ENCODE results near the gene HPN. TPM values are rescaled to one million over a fixed set of nuclear protein-coding genes. Genes with fewer than 3 reads are reported as not detected.
A peak's percentile ranks its signal among the peaks of the same experiment; 100 is the strongest.

Gene HPN
- total RNA-seq, 2 donors from 2014 or later, result 0.48 TPM; not detected in 1

DNA sequence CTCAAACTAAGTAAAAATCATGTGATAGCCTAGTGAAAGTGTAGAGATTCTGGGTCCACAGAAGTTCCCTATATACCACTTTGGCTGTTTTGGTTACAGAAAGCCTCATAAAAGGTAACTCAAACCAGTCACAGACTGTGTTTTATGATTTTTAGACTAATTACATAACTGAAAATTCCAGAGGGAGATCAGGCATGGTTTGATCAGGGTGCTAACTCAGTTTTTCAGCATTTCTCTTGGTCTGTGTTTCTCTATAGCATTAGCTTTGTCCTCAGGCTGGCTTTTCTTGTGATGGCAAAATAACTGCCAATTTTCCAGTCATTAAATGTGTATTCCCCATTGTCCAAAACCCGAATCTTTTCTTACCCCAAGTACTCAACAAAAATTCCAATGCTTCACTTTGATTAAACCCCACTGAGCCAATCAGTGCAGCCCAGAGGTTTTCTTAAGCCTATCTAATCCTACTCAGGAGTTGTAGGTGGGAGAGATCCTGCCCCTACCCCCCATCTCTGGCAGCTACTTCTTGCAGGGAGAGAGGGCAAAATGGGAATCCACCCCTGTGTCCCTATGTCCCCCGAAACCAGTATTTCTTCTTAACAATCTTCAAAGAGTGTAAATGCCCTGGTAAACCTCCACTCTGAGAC is 65.5 kb downstream of the HPN start:
- Mint-ChIP-seq H3K36me3 (ENCODE audit: low read depth) (no peaks in the 10 kb centered on the region), H3K9me3 (no peaks in the 10 kb centered on the region), H3K4me1 (no peaks in the 10 kb centered on the region), H3K27me3 (no peaks in the 10 kb centered on the region), H3K27ac (peak overlapping the region; percentile 36), H3K4me3 (no peak overlapping the region)
- ATAC-seq (replicated peaks), result no peak

DNA sequence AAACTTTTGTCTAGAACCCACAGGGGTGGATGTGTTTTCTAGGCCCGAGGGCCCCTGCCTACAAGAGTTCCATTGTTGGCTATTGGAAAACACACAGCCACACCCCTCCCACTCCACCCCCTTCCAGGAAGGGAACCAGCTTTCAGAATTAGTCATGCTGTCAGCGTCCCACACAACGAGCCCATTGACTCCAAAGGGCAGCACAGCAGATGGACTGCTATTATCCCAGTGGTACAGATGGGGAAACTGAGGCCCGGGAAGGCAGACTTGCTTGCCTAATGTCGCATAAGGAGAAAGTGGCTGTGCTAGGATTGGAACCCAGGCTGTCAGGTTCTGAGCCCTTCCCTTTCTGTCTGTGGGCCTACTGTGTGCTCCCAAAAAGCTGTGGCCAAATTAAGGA is 66.0 kb downstream of the HPN start:
- Mint-ChIP-seq H3K4me3 (no peak overlapping the region), H3K36me3 (ENCODE audit: low read depth) (no peaks in the 10 kb centered on the region), H3K4me1 (no peaks in the 10 kb centered on the region), H3K27ac (peak overlapping the region; percentile 36), H3K27me3 (no peaks in the 10 kb centered on the region), H3K9me3 (no peaks in the 10 kb centered on the region)
- ATAC-seq (replicated peaks), result peak; percentile 80

DNA sequence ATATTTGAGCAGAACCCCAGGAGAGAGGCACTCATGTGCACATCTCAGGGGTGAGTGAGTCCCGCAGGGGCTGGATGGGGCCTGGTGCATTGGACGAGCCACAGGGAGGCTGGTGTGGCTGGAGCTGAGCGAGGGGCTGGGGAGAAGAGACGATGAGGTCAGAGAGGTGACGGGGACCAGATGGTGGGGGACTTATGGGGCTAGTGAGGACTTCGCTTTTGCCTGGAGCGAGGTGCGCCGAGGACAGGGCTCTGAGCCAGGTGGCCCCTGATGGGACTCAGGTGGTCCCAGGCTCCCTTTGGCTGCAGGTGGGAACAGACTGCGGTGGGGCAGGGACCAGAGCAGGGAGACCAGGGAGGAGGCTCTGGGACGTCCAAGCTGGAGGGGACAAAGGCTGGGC is 67.2 kb downstream of the HPN start:
- no peaks in the 10 kb centered on the region for H3K36me3 Mint-ChIP-seq (ENCODE audit: low read depth)
- H3K4me1 Mint-ChIP-seq, result no peaks in the 10 kb centered on the region
- no peak for ATAC-seq (replicated peaks)
- H3K27ac Mint-ChIP-seq, result no peak overlapping the region
- no peaks in the 10 kb centered on the region for H3K27me3 Mint-ChIP-seq
- H3K9me3 Mint-ChIP-seq, result no peaks in the 10 kb centered on the region
- no peak overlapping the region for H3K4me3 Mint-ChIP-seq

DNA sequence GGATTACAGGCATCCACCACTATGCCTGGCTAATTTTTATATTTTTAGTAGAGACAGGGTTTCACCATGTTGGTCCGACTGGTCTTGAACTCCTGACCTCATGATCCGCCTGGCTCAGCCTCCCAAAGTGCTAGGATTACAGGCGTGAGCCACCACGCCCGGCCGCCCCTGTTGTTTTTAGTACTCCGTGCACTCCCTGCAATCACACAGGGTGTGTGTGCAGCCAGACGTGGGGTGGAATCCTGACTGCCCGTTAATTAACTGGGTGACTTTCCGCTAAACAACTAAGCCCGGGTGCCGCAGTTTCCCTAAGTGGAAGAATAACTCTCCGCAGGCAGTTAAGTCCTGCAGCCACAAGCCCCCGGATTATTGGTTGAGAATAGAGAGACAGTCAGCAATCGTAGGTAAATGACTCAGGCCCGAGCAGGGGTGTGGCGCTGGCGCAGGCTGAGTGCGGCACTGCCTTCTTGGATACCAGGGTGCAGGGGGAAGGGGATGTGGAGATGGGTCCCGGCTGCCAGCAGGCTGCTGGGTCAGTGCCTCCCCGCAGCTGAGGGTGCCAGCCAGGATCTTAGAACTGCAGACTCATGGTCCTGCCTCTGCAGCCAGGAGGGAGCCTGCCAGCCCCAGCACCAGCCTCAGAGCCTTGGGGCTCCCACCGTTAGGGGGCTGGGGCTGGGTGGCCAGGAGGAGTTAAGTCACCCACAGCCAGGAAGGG is 68.0 kb downstream of the HPN start:
- ATAC-seq (replicated peaks), result no peak
- Mint-ChIP-seq H3K9me3 (no peaks in the 10 kb centered on the region), H3K36me3 (ENCODE audit: low read depth) (no peaks in the 10 kb centered on the region), H3K27ac (no peak overlapping the region), H3K4me1 (peaks cover 2% of the 10 kb centered on the region), H3K27me3 (no peaks in the 10 kb centered on the region), H3K4me3 (no peak overlapping the region)

DNA sequence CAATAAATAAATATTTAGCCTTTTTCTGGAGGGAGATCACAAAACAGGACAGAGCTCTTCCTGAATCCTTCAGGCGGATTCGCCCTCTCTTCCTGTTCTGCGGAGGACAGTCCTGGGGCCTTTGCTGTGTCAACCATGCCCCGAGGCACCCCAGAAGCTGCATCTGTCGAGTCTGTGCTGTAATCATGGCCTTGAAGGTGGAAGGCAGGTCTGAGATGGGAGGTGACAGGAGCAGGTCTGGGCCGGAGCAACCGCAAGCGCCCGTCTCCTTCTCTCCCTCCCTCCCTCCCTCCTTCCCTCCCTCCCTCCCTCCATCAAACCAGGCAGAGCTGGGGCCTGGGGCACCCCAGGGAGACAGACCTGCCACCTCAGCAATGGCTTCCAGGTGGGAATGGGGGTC is 69.5 kb downstream of the HPN start:
- Mint-ChIP-seq H3K9me3 (no peaks in the 10 kb centered on the region), H3K27me3 (no peaks in the 10 kb centered on the region), H3K4me1 (peaks cover 5% of the 10 kb centered on the region), H3K4me3 (no peak overlapping the region), H3K36me3 (ENCODE audit: low read depth) (no peaks in the 10 kb centered on the region), H3K27ac (no peak overlapping the region)
- ATAC-seq (replicated peaks), result no peak

DNA sequence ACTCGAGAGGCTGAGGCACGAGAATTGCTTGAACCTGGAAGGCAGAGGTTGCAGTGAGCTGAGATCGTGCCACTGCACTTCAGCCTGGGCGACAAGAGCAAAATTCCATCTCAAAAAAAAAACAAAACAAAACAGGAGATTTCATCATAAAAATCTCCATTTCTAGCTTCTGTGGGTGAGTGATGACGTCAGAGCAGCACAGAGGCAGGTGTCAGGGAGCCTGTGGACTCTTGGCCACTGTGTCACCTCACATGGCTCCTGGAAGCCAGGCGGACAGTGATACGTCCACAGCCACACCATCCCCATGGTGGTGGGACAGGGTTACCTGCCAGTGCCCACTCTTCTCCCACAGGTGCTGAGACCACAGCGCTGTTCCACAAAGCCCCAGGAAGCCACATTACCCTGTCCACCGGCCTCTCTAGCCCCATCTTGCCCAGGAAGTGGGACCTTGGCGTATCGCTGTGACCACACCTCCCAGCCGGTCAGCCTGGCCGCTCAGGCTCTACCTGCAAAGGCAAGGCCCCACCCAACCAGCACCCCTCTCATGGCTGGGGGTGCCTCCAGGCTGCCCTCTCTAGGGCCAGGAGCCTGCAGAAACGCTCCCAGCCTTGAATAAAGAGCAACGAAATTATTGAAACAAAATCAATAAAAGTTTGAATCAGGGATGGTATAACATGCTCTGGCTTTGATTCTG is 71.6 kb downstream of the HPN start:
- Mint-ChIP-seq H3K27ac (no peak overlapping the region), H3K4me3 (no peak overlapping the region), H3K27me3 (no peaks in the 10 kb centered on the region), H3K9me3 (no peaks in the 10 kb centered on the region), H3K36me3 (ENCODE audit: low read depth) (no peaks in the 10 kb centered on the region), H3K4me1 (peaks cover 5% of the 10 kb centered on the region)
- no peak for ATAC-seq (replicated peaks)

DNA sequence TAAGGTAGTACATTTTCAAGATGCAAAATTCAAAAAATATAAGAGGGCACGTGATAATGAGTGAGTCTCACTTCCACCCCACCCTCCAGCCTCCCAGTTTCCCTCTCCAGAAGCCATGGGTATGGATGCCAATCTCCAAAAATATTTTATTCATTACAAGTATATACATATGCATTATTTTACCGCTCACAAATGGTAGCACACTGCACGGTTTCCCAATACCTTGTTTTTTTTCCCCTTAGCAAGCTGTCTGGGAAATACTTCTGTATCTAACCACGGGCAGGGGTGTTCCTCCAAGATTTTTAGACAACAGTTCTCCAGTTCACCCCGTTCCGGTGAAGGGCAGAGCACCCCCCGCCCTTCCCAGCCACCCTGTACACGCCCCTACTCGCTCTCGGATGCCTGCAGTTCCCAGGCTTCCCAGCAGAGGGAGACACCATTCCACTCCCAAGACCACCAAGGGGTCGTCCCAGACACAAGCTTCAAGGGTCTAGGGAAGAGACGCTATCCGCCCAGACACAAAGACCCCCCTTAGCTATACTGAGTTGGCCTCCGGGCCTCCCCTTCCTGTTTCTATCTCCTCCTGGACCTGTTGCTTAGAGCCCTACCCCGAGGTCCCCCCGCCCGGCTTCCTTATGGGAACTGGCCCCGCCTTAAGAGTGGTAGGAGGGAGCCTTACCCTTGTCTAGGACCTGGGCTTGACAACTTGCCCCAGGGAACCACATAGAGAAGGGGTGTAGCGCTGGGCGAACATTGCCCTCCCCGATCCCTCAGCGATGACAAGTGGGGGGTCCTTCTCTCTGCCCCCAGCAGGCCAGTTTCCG is 73.0 kb downstream of the HPN start:
- Mint-ChIP-seq H3K27ac (no peak overlapping the region), H3K4me1 (peaks cover 5% of the 10 kb centered on the region)

DNA sequence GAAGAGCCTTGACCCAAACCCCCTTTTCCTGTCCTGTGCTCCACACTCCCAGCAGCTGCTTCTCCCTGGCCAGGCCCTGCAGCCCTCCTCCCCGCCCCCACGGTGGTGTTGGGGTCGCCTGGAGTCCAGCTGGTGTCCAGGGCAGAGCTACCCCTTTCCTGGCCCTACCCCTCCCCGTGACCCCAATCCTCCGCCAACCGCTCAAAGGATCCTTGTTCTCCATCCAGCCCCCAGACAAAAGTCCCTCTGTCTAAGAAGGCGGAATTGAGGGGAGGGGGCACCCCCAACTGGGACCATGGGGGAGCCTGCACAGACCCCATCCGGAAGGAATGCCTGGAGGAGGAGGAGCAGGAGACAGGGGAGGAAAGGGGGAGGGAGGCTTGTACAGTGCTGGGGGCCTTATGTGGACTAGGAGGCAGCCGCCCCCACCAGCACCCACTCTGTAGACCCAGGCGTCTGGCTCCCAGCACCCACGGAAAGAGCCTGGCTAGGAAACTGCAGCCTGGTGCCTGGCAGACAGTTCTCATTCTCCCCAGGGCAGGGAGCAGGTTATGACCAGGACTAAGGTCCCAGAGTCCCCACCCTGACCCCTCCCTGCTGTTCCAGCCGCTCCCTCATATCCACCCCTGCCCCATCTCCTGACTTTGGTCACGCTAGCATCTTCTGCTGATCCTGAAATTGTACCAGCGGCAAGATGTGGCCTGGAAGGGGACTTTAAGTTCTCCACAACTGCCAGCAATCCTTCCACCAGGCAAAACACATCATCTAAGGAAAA is 73.8 kb downstream of the HPN start, which contains the start of gene FXYD3:
Gene FXYD3 (plus strand): TSS at position 647 of the 775 bp plus-strand sequence. CDS start 3,554 bp downstream, outside the sequence.
- no peaks in the 10 kb centered on the region for H3K36me3 Mint-ChIP-seq (ENCODE audit: low read depth)
- peaks cover 5% of the 10 kb centered on the region for H3K4me1 Mint-ChIP-seq
- ATAC-seq (replicated peaks), result no peak
- H3K27me3 Mint-ChIP-seq, result no peaks in the 10 kb centered on the region
- H3K27ac Mint-ChIP-seq, result no peak within 1 kb of the TSS
- no peak within 1 kb of the TSS for H3K4me3 Mint-ChIP-seq
- no peaks in the 10 kb centered on the region for H3K9me3 Mint-ChIP-seq

More for the DNA sequence above, 73.0 kb downstream of the HPN start:
- Mint-ChIP-seq H3K9me3 (no peaks in the 10 kb centered on the region), H3K4me3 (no peak overlapping the region), H3K36me3 (ENCODE audit: low read depth) (no peaks in the 10 kb centered on the region), H3K27me3 (no peaks in the 10 kb centered on the region)
- peak; percentile 90 for ATAC-seq (replicated peaks)

Other genes starting within 250 kb of the HPN start
- 1 to 10 TPM; 2.7 to 3.3 TPM for gene ZNF30, start 114.8 kb upstream of the HPN start, total RNA-seq
- 1 to 10 TPM; 7.6 to 7.9 TPM for gene ZNF792, start 77.5 kb upstream of the HPN start, total RNA-seq
- gene GRAMD1A, start 41.4 kb upstream of the HPN start, total RNA-seq, result 100 to 1,000 TPM; 123 to 183 TPM
- 1 to 10 TPM in 1 of 2 donors, under 1 TPM in 1; 0.97 to 3.1 TPM for gene SCN1B, start 11.3 kb upstream of the HPN start, total RNA-seq
- not detected for gene FXYD3, start 74.1 kb downstream of the HPN start, total RNA-seq
- 1 to 10 TPM in 1 of 2 donors, not detected in 1; 1.9 TPM for gene LGI4, start 93.3 kb downstream of the HPN start, total RNA-seq
- under 1 TPM; 0.54 to 0.93 TPM for gene FXYD1, start 97.1 kb downstream of the HPN start, total RNA-seq
- 1 to 10 TPM in 1 of 2 donors, under 1 TPM in 1; 0.40 to 1.4 TPM for gene FXYD7, start 101.5 kb downstream of the HPN start, total RNA-seq
- 100 to 1,000 TPM; 214 to 257 TPM for gene FXYD5, start 113.0 kb downstream of the HPN start, total RNA-seq
- gene FAM187B, start 187.0 kb downstream of the HPN start, total RNA-seq, result under 1 TPM in 1 of 2 donors, not detected in 1; 0.58 TPM
- 10 to 100 TPM; 19.1 to 38.0 TPM for gene LSR, start 207.3 kb downstream of the HPN start, total RNA-seq
- 100 to 1,000 TPM; 109 to 121 TPM for gene USF2, start 227.2 kb downstream of the HPN start, total RNA-seq
- under 1 TPM; 0.11 to 0.22 TPM for gene HAMP, start 240.8 kb downstream of the HPN start, total RNA-seq